Kidney glomerular epithelial cell (primary cell): ENCODE results near the gene ERO1A.

ENCODE experiments used
- DNase-seq: peaks from one replicate; lab custom pipeline; 2025; lab: John Stamatoyannopoulos, UW

ERO1A gene

DNA sequence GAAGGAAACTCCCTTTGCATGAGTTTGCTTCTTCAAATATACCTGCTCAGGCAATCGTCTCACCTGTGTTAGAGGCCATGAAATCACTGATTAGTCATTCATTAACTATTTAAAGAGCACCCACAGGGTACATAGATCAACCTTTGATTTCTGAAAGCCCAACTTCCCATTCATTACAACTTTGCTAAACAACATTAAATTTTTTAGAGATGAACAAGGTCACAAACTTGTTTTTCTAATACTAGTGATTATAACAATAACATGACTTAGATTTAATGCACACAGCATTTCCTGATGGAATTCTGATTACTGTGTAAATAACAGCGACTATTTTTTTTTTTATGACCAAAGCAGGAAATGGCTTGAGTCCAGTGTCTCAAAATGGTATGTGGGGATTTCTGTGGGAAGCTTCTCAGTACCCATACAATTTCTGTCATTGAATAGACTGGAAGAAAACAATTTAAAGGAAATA, 5.4 kb upstream of the ERO1A start:
- DNase-seq: no peak

DNA sequence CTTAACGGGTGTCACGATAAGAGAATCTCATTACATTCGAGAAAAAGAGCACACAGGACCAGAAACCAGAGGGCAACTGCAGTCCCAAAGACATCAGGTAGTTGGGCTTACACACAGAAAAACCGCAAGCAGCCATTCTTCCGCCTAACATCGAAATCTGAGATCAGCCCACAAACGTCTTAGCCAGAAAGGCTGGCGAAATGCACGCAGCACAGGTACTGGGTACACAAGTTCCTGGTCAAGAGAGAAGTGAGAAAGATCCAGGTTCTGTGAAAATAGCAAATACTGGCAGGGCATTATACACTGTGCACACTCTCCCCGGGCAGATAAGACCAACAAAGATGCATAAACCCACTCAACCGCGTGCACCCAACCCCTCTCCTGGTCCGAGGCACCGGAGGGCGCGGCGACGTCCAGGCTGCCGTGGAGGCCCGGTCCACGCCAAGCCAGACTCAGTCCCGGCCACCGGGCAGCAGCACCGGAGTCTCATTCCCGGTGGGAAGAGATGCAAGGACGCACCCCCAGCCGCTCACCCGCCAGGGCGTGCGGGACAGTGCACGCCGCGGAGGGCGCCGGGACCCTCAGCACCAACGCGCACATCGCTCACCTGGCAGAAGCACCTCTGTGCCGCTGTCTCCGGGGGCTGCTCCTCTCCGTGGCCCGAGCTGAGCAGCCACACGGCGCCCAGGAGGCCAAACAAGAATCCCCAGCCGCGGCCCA, 437 bp downstream of the ERO1A start:
- DNase-seq: no peak

DNA sequence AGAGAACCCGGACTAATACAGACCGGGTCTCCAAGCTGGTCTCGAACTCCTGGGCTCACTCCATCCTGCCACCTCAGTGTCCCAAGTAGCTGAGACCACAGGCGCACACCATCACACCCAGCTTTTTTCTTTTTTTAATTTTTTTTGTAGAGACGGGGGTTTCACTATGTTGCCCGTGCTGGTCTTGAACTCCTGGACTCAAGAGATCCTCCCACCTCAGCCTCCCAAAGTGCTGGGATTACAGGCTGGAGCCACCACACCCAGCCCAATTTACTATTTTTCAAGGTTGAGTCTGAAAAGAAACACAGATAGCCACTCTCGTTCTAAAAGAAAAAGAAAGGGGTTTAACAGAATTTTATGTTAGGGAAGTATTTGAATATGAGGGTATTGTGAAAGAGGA, 1.8 kb downstream of the ERO1A start:
- DNase-seq: no peak

DNA sequence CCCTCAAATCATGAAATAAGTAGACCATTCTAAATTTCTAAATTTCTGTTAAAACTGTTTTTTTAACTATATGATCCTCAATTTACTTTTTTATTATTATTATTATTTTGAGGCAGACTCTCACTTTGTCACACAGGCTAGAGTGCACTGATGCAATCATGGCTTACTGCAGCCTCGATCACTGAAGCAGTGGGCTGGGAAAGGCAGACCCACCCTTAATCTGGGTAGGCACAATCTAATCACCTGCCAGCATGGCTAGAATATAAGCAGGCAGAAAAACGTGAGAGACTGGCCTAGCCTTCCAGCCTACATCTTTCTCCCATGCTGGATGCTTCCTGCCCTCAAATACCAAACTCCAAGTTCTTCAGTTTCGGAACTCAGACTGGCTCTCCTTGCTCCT, 2.3 kb downstream of the ERO1A start:
- no peak for DNase-seq

DNA sequence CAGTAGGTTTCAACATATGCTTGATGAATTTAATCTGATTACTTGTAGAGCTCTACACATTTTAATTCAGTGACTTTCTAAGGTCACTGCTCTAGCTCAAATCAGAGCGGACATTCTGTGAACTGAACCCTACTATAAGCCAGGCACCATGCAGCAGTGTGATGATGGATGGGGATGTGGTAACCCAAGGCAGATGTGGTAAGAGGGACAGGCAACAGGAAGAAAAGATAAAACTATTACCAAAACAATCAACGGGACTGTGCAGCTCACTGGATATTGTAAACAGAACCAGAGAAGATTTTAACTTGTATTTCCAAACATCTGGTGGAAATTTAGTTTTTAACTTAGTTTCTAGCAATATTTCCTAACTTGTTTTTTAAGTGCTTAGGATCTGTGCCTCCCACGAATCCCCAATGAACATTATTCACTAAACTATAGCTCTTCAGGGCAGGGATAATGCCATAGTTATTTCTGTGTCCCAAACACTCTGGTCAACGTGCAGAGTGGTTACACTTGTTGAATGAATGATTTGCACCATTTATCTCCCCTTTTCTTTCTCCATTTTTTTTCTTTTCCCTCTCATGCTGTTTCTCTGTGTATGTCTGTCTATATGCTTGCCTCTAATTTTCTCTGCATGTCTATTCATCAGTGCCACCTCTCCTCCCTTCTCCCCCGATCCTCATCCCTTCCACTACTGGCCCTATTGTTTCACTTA, 3.0 kb downstream of the ERO1A start:
- DNase-seq: no peak

DNA sequence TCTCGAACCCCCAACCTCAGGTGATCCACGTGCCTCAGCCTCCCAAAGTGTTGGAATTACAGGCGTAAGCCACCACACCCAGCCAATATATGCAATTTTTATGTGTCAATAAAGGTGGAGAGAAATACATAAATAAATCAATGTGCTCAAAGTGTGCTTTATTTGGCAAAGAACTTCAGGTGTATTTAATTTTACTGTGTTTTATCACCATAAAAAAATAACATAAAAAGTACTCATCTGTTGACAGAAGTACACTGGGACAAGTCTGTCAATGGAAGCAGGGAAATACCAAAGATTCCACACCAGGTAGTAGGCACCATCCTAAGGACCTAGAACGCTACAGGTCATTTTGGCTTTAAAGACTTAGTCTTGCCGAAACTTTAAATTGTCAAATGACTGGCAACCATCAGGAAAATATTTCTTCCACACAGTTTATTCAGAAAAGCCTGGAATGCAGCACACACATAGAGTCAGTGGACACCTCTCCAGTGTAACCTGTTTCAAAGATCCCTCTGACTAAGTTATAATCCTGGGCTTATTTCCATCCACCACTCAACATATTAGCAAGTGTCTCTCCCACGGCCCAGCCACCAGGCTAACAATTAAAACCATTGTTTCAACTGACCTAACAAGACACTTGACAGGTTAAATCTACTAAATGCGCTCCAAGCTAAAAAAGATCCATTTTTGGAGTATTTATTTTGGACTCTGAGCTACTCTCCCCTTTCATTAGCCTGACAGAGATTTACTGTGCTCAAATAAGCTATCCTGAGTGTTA, 4.2 kb downstream of the ERO1A start:
- no peak for DNase-seq

DNA sequence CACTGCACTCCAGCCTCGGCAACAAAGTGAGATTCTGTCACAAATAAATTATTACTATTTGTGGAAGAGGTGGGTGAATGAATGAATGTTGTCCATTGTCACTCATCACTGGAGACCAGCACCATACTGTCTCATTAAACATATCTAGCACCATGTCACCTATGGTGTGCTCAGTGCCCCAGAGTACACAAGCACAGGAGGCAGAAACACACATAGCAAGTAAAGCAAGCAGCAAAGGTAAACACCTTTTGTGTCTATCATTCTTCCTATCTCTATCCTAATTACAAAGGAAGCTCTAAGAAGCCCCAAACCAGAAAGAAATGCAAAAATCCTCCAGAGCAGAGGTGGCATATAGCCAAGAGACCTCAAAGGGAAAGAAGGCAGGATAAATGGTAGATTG, 9.2 kb downstream of the ERO1A start:
- DNase-seq: no peak

DNA sequence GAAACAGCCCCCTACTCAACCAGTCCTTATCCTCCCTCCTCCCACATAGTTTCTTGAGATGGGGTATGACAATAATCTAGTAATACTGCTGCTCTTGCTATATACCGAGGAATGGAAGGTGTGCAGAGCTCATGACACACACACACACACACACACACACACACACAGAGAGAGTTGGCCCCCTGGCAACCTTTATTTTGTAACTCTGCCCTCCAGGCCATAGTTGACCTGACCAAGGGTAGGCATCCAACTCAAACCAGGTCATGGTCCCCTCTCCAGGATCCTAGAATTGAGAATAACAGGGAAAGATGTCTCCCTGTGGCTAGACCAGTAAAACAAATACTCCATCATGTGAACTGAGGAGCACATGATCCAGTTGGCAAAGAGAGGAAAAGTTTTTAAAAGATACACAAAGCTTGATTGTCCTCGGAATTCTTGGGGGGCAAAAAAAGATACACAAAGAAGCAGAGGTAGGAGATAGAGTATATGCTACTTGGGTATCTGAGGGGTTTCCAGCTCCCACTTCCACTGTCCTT, 11.3 kb downstream of the ERO1A start:
- no peak for DNase-seq

DNA sequence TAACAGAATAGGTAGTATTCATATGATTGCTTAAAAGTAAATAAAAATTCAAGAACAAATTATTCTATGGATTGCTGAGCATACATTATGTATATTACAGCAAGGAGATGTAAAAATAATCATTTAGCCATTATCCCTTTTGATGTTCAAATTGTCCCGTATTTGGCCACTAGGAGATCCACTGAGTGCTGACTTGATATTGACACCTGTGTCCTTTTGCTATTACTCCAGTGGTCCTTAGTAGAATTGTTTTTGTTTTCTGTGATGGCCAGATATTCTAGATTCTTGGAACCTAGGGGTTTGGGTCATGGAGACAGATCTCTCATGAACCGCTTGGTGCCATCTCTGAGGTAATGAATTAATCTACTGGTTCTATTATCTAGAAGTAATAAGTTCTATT, 16.8 kb downstream of the ERO1A start:
- no peak for DNase-seq

DNA sequence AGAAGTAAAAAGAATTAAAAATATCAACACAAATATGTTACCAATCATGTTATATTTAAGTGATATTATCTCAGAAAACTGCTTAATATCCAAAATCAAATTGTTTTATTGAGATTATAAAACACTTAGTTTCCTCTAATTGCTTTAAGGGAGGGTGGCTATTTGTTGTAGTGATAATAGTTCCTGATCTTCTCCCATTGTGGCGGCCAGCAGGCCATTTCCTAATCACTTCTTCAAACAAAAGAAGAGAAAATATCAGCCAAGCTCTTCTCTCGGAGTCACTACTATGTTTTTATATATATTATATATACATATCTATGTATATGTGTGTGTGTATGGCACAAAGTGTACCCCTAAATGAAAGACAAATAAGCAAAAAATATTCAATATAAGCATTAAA, 31.5 kb downstream of the ERO1A start:
- DNase-seq: no peak

DNA sequence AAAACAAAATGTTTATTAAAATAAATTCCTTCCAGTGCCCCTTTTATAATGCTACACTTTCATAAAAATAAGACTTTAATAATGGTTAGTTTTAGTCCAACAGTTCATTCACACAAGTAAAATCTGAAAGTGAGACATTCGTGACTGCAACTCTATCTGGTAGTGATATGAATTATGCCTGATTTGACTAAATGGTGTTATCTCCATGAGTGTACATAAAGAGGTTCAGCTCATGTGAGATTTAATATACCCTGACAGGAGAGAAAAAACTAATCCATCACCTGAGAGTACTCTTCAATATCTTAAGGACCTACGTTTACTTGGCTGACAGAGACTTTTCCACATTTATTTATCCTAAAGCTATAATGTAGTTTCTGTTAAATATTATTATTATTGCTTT, 34.0 kb downstream of the ERO1A start:
- no peak for DNase-seq

DNA sequence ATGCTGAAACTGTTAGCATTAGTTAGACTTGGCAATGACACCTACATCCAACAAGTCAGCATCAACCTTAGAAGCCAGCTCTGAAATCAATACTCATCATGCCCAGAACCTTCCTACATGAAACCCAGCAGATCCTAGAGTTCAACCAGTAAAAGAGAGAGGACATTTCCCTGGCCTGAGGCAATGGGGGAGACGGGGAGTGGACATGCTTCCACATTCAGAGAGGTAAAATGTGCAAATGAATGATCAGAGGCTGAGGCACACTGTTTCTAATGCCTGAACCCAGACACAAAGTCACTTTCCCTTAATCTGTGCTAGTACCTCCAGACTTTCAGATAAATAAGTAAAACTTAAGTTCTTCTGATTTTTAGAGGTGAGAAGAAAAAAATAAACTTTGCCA, 34.5 kb downstream of the ERO1A start:
- DNase-seq: no peak

DNA sequence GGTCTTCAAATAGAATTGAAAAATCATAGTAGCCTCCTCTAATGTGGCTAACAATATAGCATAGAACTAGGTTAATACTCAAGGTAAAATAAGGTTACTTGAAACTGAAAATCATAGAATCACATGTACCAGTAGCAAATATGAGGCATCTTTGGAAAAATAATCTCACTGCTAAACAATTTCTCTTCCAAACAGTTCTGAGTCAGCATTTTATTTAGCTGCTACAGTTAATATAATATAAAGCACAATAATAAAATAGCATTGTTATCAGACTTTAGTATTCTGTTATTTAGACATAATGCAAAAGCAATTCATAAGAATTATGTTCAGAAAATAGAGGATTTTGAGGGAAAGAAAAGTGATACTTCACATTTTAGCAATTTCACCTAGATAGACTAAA, 35.0 kb downstream of the ERO1A start:
- no peak for DNase-seq

DNA sequence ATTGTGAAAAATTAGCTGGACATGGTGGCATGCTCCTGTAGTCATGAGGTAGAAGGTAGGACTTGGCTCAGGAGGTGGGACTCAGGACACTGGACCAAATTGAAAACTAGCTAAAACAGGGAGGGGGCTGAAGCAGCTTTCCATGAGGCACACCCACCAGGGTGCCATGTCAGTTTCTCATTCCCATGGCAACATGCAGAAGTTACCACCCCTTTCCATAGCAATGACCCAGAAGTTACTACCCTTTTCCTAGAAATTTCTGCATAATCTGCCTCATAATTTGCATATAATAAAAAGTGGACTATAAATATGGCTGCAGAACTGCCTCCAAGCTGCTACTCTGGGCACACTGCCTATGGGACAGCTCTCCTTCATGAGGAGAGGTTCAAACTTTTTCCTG, 38.5 kb downstream of the ERO1A start:
- no peak for DNase-seq

DNA sequence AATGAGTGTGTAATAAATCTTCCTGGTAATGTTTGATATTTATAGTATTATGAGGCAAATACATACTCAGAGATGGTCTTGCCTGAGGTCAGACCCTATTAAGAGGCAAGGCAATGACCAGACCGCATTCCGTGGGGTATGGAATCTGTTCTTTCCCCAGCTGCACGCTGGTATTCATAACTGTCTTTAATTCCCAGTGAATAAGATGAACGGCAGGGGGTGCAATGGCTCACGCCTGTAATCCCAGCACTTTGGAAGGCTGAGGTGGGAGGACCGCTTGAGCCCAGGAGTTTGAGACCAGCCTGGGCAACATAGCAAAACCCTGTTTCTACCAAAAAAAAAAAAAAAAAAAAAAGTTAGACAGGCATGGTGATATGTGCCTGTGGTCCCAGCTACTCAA, 44.6 kb downstream of the ERO1A start:
- DNase-seq: no peak

DNA sequence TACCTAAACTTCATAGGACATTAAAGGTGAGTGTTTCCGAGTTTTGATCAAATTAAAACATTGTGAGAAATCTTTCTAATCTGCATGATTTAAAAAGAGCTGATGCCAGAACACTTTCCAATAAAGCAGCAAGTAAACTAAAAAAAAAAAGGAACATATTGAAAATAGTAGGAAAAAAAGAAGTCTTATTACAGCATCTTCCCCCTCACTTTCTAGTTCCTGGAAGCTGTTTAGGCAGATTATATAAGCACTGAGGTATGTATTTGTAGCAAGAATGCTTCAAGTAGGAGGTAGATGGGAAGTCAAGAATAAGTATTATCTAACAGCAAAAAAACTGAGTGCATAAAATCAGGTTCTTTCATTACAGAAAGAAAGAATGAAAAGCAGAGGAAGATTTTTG, 45.8 kb downstream of the ERO1A start:
- no peak for DNase-seq

DNA sequence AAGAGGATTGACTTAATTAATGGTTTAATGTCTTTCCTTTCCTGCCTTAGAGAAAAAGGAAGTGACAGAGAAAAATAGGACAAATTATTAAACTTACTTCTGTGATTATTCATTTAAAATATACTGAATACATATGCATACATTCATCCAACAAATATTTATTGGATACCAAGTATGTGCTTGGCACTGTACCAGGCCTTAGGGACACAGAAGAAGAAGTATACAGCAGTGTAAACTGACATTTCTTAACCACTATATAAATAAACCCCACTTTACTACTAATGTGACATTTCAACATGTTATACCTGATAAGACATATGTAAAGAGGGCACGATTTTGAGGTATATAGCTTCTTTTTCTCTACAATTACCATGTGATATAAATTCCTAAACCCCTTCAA, 53.6 kb downstream of the ERO1A start:
- DNase-seq: no peak

DNA sequence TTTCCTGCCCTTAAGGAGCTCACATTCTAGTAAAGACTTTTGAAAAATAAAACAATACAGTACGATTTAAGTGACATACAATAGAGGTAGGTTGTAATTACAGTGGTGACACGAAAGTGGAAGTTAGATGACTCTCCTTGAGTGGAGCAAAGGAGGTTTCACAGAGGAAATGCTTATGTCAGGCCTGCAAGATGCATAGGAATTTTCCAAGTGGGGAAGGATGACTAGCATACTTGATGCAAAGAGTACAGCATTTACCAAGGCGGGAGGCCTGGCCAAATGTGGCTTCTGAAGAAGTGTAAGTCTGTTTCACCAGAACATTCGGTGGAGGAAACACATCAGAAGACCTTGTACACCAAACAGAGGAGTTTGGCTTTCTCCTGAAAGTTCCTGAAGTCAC, 55.2 kb downstream of the ERO1A start:
- no peak for DNase-seq

DNA sequence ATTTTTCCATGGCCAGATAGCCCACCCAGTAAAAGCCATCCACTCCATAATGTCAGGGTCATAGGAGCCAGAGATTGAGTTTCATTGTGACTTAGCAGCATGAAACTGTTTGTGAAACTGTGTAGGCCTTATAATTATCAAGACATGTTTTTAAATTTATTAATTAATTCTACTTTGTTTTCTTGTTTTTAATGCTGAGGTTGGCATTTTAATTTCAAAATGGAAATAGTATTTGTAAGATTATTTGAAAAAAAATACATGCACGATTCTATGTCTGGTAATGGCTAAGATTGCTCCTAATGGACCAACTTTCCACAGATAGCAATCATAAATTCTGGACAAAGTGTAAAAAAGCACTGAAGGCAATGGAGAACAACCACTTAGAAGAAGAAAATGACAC, 75.7 kb downstream of the ERO1A start:
- no peak for DNase-seq

DNA sequence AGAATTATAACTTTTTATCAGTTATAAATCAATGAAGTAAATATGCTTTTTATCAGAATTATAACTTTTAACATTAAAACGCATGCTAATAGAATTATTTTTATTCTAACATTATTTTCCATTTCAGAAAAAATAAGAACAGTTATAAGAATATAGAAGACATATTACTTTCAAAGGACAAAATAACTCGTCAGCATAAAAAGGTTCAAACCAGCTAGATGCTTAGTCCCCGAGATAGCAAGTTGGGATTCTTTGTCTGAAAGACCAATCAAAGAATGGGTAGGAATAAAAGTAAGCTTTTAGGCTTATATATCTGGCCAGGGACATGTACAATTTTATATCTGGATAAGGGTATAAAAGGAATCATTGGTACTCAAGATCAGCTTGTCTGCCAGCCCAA, 76.8 kb downstream of the ERO1A start:
- no peak for DNase-seq

DNA sequence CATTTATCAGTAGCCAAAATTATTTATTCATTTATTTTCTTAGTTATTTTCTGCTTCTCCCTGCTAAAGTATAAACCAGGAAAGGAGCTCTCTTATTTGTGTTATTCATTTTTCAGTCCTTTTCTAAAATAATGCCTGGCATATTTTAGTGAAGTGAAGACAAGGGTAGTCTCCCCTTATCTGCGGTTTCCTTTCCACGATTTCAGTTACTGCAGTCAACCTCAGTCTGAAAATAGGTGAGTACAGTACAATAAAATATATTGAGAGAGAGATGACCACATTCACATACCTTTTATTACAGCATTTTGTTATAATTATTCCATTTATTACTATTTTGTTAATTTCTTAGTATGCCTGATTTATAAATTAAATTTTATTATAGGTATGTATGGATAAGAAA, 85.2 kb downstream of the ERO1A start:
- no peak for DNase-seq

DNA sequence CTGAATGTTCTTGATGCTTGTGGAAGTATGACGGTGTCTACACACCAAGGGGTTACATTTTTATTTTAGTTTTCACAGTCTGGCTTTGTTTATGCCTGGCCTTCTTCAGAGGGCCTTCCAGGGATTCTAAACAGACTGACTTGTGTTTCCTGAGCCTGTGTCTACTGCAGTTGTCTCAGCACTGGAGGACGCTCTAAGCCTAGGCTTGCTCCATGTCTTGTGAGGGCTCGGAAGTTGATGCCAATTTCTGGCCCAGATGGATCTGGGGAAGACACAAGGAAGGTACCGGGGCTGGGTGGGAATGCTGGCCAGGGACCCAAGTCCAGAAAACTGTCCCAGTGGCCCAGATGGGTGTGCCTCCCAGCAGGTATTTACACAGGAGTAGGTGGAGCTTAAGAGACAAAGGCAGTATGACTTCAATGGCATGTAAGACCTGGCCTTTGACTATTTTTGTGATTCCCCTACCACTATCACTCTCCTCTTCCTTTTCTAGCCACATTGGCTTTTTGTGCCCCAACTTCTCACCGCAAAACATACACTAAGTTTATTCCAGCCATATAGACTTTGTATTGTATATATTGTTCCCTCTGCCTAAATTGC, 85.8 kb downstream of the ERO1A start:
- DNase-seq: no peak
